Neural crest cell (in vitro differentiated cells): ENCODE results near the gene DTNB. TPM values are rescaled to one million over a fixed set of nuclear protein-coding genes. Genes with fewer than 3 reads are reported as not detected.
"Not testable (repeated sequence)": the region's sequence is repeated elsewhere in the genome, so short reads cannot be mapped to it uniquely, and the experiment has no call there.

Experiments
- DNase-seq: peaks from one replicate; pipeline ENCODE4 v3.0.0; 2021; ENCODE audit warnings: low read depth, mixed read lengths, low spot score
- H3K27ac Mint-ChIP-seq: one replicate; pipeline ENCODE4 v1.8.0; 2021; ENCODE audit warnings: mild to moderate bottlenecking, mixed read lengths; ENCODE audit not compliant: unreplicated experiment
- H3K27me3 Mint-ChIP-seq: 2 replicates; pipeline ENCODE4 v1.8.0; 2021; ENCODE audit warnings: low read depth, mild to moderate bottlenecking, mixed read lengths
- H3K36me3 Mint-ChIP-seq: 2 replicates; pipeline ENCODE4 v1.8.0; 2021; ENCODE audit warnings: low read depth, mild to moderate bottlenecking, mixed read lengths
- H3K4me1 Mint-ChIP-seq: 2 replicates; pipeline ENCODE4 v1.8.0; 2021; ENCODE audit warnings: mixed read lengths
- H3K4me3 Mint-ChIP-seq: one replicate; pipeline ENCODE4 v1.8.0; 2021; ENCODE audit warnings: mild to moderate bottlenecking, mixed read lengths
- H3K9me3 Mint-ChIP-seq: 2 replicates; pipeline ENCODE4 v1.8.0; 2021; ENCODE audit warnings: mixed read lengths
- total RNA-seq: library from RNA; stranded (reverse); gene quantifications from 2 replicates; pipeline ENCODE4 v1.2.1, GENCODE V29; 2021
- TF ChIP-seq, protein P1 (sequence below): fragments of 200-600 bp; sonication (generic); conservative IDR thresholded peaks from 2 replicates; pipeline ENCODE4 v1.5.0; 2021; ENCODE audit warnings: antibody characterized with exemption, mild to moderate bottlenecking

Gene DTNB
- total RNA-seq, 1 donor from 2014 or later: 29.5 TPM

GRCh38 chr2:25642298-25642697 is 31.1 kb downstream of the DTNB start:
- Mint-ChIP-seq H3K36me3 (peaks cover 14% of the 10 kb centered on the region), H3K4me1 (no peaks in the 10 kb centered on the region), H3K27ac (no peak overlapping the region), H3K27me3 (no peaks in the 10 kb centered on the region), H3K9me3 (no peaks in the 10 kb centered on the region), H3K4me3 (no peak overlapping the region)
- no peak for DNase-seq
- TF ChIP-seq, protein P1, sequence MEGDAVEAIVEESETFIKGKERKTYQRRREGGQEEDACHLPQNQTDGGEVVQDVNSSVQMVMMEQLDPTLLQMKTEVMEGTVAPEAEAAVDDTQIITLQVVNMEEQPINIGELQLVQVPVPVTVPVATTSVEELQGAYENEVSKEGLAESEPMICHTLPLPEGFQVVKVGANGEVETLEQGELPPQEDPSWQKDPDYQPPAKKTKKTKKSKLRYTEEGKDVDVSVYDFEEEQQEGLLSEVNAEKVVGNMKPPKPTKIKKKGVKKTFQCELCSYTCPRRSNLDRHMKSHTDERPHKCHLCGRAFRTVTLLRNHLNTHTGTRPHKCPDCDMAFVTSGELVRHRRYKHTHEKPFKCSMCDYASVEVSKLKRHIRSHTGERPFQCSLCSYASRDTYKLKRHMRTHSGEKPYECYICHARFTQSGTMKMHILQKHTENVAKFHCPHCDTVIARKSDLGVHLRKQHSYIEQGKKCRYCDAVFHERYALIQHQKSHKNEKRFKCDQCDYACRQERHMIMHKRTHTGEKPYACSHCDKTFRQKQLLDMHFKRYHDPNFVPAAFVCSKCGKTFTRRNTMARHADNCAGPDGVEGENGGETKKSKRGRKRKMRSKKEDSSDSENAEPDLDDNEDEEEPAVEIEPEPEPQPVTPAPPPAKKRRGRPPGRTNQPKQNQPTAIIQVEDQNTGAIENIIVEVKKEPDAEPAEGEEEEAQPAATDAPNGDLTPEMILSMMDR: no peak

GRCh38 chr2:25639696-25640095 is 33.7 kb downstream of the DTNB start:
- no peak for DNase-seq
- no peaks in the 10 kb centered on the region for H3K9me3 Mint-ChIP-seq
- TF ChIP-seq, protein P1: no peak
- H3K4me3 Mint-ChIP-seq: no peak overlapping the region
- no peak overlapping the region for H3K27ac Mint-ChIP-seq
- H3K36me3 Mint-ChIP-seq: peaks cover 23% of the 10 kb centered on the region
- H3K27me3 Mint-ChIP-seq: no peaks in the 10 kb centered on the region
- H3K4me1 Mint-ChIP-seq: no peaks in the 10 kb centered on the region

- TF ChIP-seq, protein P1: no peak
- no peak overlapping the region for H3K4me3 Mint-ChIP-seq
- H3K9me3 Mint-ChIP-seq: no peaks in the 10 kb centered on the region
- H3K27me3 Mint-ChIP-seq: no peaks in the 10 kb centered on the region
- H3K4me1 Mint-ChIP-seq: no peaks in the 10 kb centered on the region
- H3K27ac Mint-ChIP-seq: peak overlapping the region; percentile 58
- DNase-seq: no peak
- peaks cover 23% of the 10 kb centered on the region for H3K36me3 Mint-ChIP-seq
These were observed 34.2 kb downstream of the DTNB start for GRCh38 chr2:25639131-25639530.

DNA sequence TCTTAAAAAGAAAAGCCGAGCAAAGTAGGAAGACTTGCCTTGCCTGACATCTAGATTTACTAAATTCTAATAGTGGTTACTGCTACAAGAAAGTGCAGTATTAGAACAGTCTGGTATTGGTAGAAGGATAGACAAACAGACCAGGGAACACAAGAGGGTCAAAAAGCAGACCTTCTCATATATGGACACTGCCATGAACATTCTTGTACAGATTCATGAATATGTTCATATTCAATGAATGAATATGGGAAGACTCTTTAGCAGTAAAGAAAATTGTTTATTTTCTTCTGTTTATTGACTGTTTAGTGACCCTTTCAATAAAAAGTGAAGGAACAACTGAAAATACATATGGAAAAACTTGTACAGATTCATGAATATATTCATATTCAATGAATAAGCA is 37.6 kb downstream of the DTNB start:
- no peak for DNase-seq
- Mint-ChIP-seq H3K9me3 (peaks cover 5% of the 10 kb centered on the region), H3K4me1 (no peaks in the 10 kb centered on the region), H3K4me3 (no peak overlapping the region), H3K27me3 (no peaks in the 10 kb centered on the region), H3K27ac (no peak overlapping the region), H3K36me3 (peaks cover 40% of the 10 kb centered on the region)
- TF ChIP-seq, protein P1: no peak

DNA sequence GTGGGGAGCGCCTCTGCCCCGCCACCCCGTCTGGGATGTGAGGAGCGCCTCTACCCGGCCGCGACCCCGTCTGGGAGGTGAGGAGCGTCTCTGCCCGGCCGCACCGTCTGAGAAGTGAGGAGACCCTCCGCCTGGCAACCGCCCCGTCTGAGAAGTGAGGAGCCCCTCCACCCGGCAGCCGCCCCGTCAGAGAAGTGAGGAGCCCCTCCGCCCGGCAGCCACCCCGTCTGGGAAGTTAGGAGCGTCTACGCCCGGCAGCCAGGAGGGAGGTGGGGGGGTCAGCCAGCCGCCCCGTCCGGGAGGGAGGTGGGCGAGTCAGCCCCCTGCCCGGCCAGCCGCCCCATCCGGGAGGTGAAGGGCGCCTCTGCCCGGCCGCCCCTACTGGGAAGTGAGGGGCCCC is 39.6 kb downstream of the DTNB start:
- H3K27me3 Mint-ChIP-seq, DNase-seq, H3K9me3 Mint-ChIP-seq, H3K27ac Mint-ChIP-seq, H3K4me3 Mint-ChIP-seq, H3K4me1 Mint-ChIP-seq: not testable (repeated sequence)
- peaks cover 35% of the 10 kb centered on the region for H3K36me3 Mint-ChIP-seq

DNA sequence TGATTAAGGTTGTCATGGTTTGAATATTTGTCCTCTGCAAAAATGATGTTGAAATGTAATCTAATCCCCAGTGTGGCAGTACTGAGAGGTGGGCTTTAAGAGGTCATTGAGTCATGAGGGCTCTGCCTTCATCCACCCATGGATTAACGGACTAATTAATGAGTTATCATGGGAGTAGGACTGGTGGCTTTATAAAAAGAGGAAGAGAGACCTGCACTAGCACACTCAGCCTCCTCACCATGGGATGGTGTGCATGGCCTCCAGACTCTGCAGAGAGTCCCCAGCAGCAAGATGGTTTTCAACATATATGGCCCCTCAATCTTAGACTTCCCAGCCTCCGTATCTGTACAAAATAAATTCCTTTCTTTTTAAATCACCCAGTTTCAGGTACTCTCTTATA is 41.0 kb downstream of the DTNB start:
- peaks cover 5% of the 10 kb centered on the region for H3K9me3 Mint-ChIP-seq
- H3K27me3 Mint-ChIP-seq: no peaks in the 10 kb centered on the region
- no peak overlapping the region for H3K4me3 Mint-ChIP-seq
- TF ChIP-seq, protein P1: no peak
- H3K4me1 Mint-ChIP-seq: no peaks in the 10 kb centered on the region
- DNase-seq: no peak
- H3K36me3 Mint-ChIP-seq: peaks cover 33% of the 10 kb centered on the region
- no peak overlapping the region for H3K27ac Mint-ChIP-seq
